Hepatocyte (in vitro differentiated cells): ENCODE data around the gene PANK3. TPM values are rescaled to one million over a fixed set of nuclear protein-coding genes. Genes with fewer than 3 reads are reported as not detected.

Source experiments
- DNase-seq: peaks from one replicate; pipeline ENCODE4 v3.0.0-alpha.2; 2016; ENCODE audit warnings: low spot score
- H2AFZ ChIP-seq: fragments of 200-600 bp; sonication (generic); 2 replicates; pipeline ENCODE4 v1.6.0; 2016; ENCODE audit warnings: antibody characterized with exemption, mild to moderate bottlenecking
- H3K27ac ChIP-seq: fragments of 200-600 bp; sonication (generic); 2 replicates; pipeline ENCODE4 v1.5.1; 2016; ENCODE audit warnings: mild to moderate bottlenecking
- H3K27me3 ChIP-seq: fragments of 200-600 bp; sonication (generic); 2 replicates; pipeline ENCODE4 v1.6.1; 2016
- H3K36me3 ChIP-seq: fragments of 200-600 bp; sonication (generic); replicated peaks from 2 replicates; pipeline ENCODE4 v1.5.1; 2016; ENCODE audit warnings: low read depth; ENCODE audit not compliant: insufficient read depth
- H3K4me1 ChIP-seq: fragments of 200-600 bp; sonication (generic); 2 replicates; pipeline ENCODE4 v1.5.1; 2016; ENCODE audit warnings: mild to moderate bottlenecking, moderate library complexity; ENCODE audit not compliant: insufficient read depth
- H3K4me2 ChIP-seq: fragments of 200-600 bp; sonication (generic); 2 replicates; pipeline ENCODE4 v1.6.0; 2016
- H3K4me3 ChIP-seq: fragments of 200-600 bp; sonication (generic); 2 replicates; pipeline ENCODE4 v1.5.1; 2016; ENCODE audit warnings: mild to moderate bottlenecking
- H3K79me2 ChIP-seq: fragments of 200-600 bp; sonication (generic); 2 replicates; pipeline ENCODE4 v1.6.0; 2017; ENCODE audit warnings: mild to moderate bottlenecking
- H3K9me2 ChIP-seq: fragments of 200-600 bp; sonication (generic); replicated peaks from 2 replicates; pipeline ENCODE4 v1.6.0; 2017; ENCODE audit warnings: mild to moderate bottlenecking; ENCODE audit not compliant: insufficient read depth
- H3K9me3 ChIP-seq: fragments of 200-600 bp; sonication (generic); 2 replicates; pipeline ENCODE4 v1.5.1; 2016; ENCODE audit warnings: low read depth, mild to moderate bottlenecking
- H4K20me1 ChIP-seq: fragments of 200-600 bp; sonication (generic); 2 replicates; pipeline ENCODE4 v1.6.0; 2016; ENCODE audit warnings: mild to moderate bottlenecking; ENCODE audit not compliant: insufficient read depth, poor library complexity, severe bottlenecking
- EZH2 ChIP-seq: fragments of 200-600 bp; sonication (generic); IDR thresholded peaks from 2 replicates; pipeline ENCODE4 v1.6.1; 2016; ENCODE audit warnings: antibody characterized with exemption, mild to moderate bottlenecking, borderline replicate concordance
- EZH2phosphoT487 ChIP-seq: fragments of 200-600 bp; sonication (generic); IDR thresholded peaks from one replicate; pipeline ENCODE4 v1.6.1; 2018; ENCODE audit warnings: antibody characterized with exemption, mild to moderate bottlenecking, low read depth, moderate library complexity; ENCODE audit not compliant: unreplicated experiment, severe bottlenecking
- WGBS: methylation state at CpG from one replicate; pipeline ENCODE4 v1.1.6; 2016; ENCODE audit warnings: low lambda C conversion rate; ENCODE audit errors: missing lambda C conversion rate; 5-methylcytosine and 5-hydroxymethylcytosine counted together
- polyA plus RNA-seq: library from polyadenylated mRNA; unstranded; fragments of >200 nt; fragmentation: Nextera tagmentation; extraction: Ambion mirVana; gene quantifications from 2 replicates; pipeline ENCODE4 v1.2.1, GENCODE V29; 2016
- total RNA-seq: library from RNA; depleted of rRNA; stranded (reverse); fragments of >200 nt; gene quantifications from 2 replicates; pipeline ENCODE4 v1.2.3, GENCODE V29; 2014
- TF ChIP-seq, protein P1 (sequence below): fragments of 200-600 bp; sonication (generic); IDR thresholded peaks from 2 replicates; pipeline ENCODE4 v1.5.1; 2016; ENCODE audit warnings: antibody characterized with exemption, mild to moderate bottlenecking; ENCODE audit not compliant: poor library complexity

Gene PANK3
- total and polyA plus RNA-seq, 2 experiments from 2014 or later: 25.8 to 104 TPM

DNA sequence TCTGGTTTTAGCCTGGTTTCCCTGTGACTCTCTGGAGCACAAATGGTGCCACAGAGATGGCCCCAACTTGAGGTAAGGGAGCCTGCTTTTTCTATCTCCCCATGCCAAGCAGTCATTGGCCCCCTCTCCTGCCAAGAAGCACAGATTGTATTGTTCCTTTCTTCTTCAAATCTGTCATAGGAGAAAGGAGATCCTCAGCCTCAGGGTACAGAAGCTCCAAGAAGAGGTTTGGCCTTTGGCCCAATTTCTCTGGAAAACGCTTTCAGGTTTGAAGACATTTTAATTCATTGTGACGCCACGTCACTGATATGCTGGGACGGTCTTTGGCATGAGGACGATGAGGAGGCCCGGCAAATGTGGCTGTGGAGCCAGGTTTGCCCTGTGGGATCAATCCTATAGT lies 29.2 kb upstream of the PANK3 start:
- Histone ChIP-seq H3K4me2 (no peak overlapping the region), H3K79me2 (no peaks in the 10 kb centered on the region), H3K9me3 (no peaks in the 10 kb centered on the region), H3K27me3 (no peaks in the 10 kb centered on the region), H3K36me3 (no peaks in the 10 kb centered on the region), H3K9me2 (no peaks in the 10 kb centered on the region), H3K4me1 (no peaks in the 10 kb centered on the region), H3K27ac (no peak overlapping the region), H4K20me1 (no peaks in the 10 kb centered on the region), H3K4me3 (no peak overlapping the region), H2AFZ (no peak overlapping the region)
- no peak for TF ChIP-seq EZH2
- TF ChIP-seq, protein P1, sequence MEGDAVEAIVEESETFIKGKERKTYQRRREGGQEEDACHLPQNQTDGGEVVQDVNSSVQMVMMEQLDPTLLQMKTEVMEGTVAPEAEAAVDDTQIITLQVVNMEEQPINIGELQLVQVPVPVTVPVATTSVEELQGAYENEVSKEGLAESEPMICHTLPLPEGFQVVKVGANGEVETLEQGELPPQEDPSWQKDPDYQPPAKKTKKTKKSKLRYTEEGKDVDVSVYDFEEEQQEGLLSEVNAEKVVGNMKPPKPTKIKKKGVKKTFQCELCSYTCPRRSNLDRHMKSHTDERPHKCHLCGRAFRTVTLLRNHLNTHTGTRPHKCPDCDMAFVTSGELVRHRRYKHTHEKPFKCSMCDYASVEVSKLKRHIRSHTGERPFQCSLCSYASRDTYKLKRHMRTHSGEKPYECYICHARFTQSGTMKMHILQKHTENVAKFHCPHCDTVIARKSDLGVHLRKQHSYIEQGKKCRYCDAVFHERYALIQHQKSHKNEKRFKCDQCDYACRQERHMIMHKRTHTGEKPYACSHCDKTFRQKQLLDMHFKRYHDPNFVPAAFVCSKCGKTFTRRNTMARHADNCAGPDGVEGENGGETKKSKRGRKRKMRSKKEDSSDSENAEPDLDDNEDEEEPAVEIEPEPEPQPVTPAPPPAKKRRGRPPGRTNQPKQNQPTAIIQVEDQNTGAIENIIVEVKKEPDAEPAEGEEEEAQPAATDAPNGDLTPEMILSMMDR: no peak
- TF ChIP-seq EZH2phosphoT487: no peak
- DNase-seq: no peak
- WGBS: 87% methylated on average over 6 of the region's 6 CpGs

DNA sequence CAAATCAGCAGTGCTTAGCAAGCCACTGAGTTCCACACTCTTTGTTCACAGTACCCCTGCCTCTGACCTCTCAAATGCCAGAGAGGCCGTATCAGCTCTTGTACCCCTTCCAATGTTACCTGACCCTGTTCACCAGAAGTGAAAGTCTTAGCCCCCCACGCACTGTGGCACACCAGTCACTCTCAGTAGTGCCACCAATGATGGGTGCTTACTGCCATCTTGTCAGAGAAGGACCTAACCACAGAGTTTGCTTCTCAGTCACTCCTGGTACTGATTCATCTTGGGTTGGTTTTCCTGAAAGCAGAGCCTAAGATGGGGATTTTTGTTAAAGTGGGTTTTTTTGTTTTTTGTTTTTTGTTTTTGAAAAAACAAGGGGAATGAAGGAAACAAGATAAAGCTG lies 28.8 kb upstream of the PANK3 start:
- Histone ChIP-seq H2AFZ (no peak overlapping the region), H3K4me1 (no peaks in the 10 kb centered on the region), H4K20me1 (no peaks in the 10 kb centered on the region), H3K79me2 (no peaks in the 10 kb centered on the region), H3K36me3 (no peaks in the 10 kb centered on the region), H3K27me3 (no peaks in the 10 kb centered on the region), H3K9me3 (no peaks in the 10 kb centered on the region), H3K9me2 (no peaks in the 10 kb centered on the region), H3K4me2 (no peak overlapping the region), H3K4me3 (no peak overlapping the region), H3K27ac (no peak overlapping the region)
- WGBS: 97% methylated on average over 2 of the region's 2 CpGs
- TF ChIP-seq EZH2: no peak
- no peak for TF ChIP-seq EZH2phosphoT487
- TF ChIP-seq, protein P1: no peak
- no peak for DNase-seq

DNA sequence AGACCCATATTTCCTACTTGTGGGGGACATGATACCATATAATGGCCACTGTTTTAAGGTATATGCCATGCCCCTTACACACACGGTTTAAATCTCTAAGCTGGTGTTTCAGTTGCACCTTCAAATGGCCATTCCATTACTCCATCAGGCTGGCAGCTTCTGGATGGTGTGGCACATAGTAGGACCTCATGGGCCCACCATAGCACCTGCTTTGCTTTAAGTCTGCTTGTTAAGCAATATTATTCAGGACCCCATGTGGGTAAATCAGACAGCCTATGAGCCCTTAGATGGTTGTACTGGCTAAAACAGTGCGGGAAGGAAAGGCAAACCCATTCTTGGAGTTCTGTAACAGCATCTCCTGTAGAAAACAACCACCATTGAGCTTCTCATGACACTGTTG lies 27.4 kb upstream of the PANK3 start:
- Histone ChIP-seq H3K9me3 (no peaks in the 10 kb centered on the region), H3K27me3 (no peaks in the 10 kb centered on the region), H3K9me2 (no peaks in the 10 kb centered on the region), H2AFZ (no peak overlapping the region), H3K4me3 (no peak overlapping the region), H3K27ac (no peak overlapping the region), H3K36me3 (no peaks in the 10 kb centered on the region), H4K20me1 (no peaks in the 10 kb centered on the region), H3K79me2 (no peaks in the 10 kb centered on the region), H3K4me1 (no peaks in the 10 kb centered on the region), H3K4me2 (no peak overlapping the region)
- no peak for DNase-seq
- TF ChIP-seq, protein P1: no peak
- no peak for TF ChIP-seq EZH2
- TF ChIP-seq EZH2phosphoT487: no peak
- 84% methylated on average over 2 of the region's 2 CpGs for WGBS

DNA sequence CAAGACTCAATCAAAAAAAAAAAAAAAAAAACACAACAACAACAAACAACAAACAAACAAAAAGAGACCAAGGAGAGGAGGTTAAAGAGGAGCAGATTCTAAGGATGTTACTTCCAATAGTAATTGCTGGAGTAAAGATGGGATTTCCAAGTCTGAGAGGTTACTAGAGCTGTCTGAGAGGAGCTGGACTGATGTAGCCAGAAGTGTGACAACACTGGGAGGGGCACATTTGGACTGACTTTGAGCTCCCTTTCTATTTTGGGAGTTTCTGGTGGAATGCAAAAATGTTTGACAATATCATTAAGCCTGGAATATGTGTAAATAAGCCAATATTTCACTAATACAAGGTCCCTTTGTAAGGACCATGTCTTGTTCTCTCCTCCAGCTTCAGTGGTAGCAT lies 25.3 kb upstream of the PANK3 start:
- Histone ChIP-seq H3K4me2 (no peak overlapping the region), H3K4me1 (peaks cover 7% of the 10 kb centered on the region), H3K4me3 (no peak overlapping the region), H3K9me2 (no peaks in the 10 kb centered on the region), H4K20me1 (no peaks in the 10 kb centered on the region), H2AFZ (no peak overlapping the region), H3K27me3 (no peaks in the 10 kb centered on the region), H3K36me3 (no peaks in the 10 kb centered on the region), H3K27ac (no peak overlapping the region), H3K79me2 (no peaks in the 10 kb centered on the region), H3K9me3 (no peaks in the 10 kb centered on the region)
- no peak for DNase-seq
- no peak for TF ChIP-seq EZH2phosphoT487
- no peak for TF ChIP-seq EZH2
- TF ChIP-seq, protein P1: no peak
